T-helper 1 cell treated with Interleukin-12 subunit alpha and Interleukin-12 subunit beta and Interleukin-4 antibody, amounts not matched to agents 30 ng/mL and 1 ng/mL, for 36 hours (primary cell): ENCODE results near the gene LSM3. TPM values are rescaled to one million over a fixed set of nuclear protein-coding genes. Genes with fewer than 3 reads are reported as not detected.

ENCODE experiments used
- intact Hi-C: fragments of 100-400 bp; cut with micrococcal nuclease; formaldehyde crosslinking; loops from one replicate; pipeline ENCODE4 v1.15.1; 2024
- total RNA-seq: library from RNA; stranded (reverse); gene quantifications from 2 replicates; pipeline ENCODE4 v1.2.3, GENCODE V29; 2022

The LSM3 gene
- total RNA-seq, 1 donor from 2014 or later = 12.5 TPM

DNA sequence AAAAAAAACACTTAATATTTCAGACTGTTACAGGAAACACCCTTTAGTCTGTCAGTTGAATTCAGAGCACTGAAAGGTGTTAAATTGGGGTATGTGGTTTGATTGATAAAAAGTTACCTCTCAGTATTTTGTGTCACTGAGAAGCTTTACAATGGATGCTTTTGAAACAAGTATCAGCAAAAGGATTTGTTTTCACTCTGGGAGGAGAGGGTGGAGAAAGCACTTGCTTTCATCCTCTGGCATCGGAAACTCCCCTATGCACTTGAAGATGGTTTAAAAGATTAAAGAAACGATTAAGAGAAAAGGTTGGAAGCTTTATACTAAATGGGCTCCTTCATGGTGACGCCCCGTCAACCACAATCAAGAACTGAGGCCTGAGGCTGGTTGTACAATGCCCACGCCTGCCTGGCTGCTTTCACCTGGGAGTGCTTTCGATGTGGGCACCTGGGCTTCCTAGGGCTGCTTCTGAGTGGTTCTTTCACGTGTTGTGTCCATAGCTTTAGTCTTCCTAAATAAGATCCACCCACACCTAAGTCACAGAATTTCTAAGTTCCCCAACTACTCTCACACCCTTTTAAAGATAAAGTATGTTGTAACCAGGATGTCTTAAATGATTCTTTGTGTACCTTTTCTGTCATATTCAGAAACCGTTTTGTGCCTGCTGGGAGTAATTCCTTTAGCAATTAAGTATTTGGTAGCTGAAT is 35.9 kb upstream of the LSM3 start:
- intact Hi-C loops = loop anchor here (5.0 kb wide), 1 partner anchor 720 kb away; the partner anchor contains the start of gene NUP210

DNA sequence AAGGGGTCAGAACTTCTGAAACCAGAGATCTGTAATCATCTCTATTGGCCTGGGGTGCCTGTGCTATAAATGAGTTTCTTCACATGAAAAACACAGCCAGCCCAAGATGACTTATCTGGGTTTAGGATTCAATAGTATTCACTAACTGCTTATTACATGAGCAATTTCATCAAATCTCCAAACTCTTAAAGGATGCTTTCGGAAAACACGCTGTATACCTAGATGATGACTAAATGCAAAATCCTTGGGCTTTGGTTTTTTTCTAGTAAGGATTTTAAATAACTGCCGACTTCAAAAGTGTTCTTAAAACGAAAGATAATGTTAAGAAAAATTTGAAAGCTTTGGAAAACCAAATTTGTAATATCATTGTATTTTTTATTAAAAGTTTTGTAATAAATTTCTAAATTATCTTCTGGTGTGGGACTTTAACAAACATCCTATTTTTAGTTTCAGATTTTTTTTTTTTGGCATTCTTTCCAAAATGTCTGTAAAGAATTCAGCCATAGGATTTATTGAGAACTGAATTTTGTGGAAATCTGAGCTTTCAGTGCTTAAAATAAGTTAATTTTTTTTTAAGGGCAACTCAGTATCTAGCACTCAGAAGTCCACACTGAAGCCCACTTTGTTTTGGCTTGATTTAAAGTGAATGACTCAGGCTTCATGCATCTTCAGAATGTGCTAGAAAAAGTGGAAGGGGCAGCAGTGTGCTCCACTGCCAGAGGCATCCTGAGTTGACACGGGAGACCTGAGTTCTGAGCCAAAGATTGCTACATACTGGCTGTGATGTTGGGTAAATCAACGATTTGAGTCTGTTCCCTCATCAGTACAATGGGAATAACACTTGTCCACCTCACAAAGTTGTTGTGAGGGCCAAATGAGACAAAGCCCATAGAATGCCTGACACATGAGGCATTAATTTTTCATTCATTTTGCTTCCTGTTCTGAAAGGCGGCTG is 35.1 kb upstream of the LSM3 start:
- intact Hi-C loops = loop anchor here (1.0 to 5.0 kb wide), 8 partner anchors 19 to 721 kb away; partner anchors contain the start of genes CCDC174, CHCHD4, LSM3 and NUP210

DNA sequence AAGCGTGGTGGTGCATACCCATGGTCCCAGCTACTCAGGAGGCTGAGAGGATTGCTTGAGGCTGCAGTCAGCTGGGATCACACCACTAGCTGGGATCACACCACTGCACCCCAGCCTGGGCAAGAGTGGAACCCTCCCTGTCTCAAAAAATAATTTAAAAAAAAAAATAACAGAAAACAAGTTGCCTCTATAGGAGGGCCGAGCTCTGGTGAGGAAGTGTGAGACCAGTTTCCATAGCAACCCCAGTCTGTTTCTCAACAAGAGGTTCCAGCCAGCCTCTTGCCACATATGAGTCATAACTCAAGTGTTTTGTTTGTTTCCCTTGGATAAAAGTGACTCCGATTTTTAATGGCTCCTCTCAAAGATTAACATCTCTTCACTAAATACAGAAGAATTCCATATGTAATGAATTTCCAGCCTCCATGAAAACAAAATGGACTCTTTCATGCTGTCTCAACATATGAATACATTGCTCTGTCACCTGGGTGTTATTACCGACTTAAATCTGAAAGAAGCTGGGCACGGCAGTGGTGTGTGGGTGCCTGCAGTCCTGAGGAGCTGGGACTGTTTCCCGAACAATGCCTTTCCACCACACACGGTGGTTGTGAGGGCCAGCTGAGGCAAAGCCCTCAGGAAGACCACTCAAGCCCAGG is 34.1 kb upstream of the LSM3 start:
- intact Hi-C loops = loop anchor here (1.0 to 5.0 kb wide), 8 partner anchors 20 to 722 kb away; partner anchors contain the start of genes CCDC174, CHCHD4, LSM3 and NUP210

DNA sequence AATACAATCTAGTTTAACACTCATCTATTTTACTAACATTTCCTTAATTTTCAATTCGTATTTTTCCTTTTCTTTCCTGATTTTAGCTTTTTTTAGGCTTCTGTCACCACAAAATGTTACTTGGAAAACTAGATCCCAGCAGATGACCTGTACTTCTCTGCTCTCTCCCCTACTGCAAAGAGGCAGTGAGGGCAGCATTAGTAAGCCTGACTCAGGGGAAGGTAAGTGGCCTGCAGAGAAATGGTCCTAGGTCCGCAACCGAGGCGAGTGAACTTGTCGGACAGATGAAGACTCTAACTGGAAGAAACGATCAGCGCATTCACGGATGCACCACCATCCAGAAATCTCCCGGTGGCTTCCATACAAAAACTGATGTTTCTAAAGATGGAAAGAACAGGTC is 33.4 kb upstream of the LSM3 start:
- intact Hi-C loops = no loop called here

GRCh38 chr3:14145670-14146380 is 32.8 kb upstream of the LSM3 start:
- intact Hi-C loops = no loop called here

GRCh38 chr3:14146381-14147065 is 32.1 kb upstream of the LSM3 start:
- intact Hi-C loops = no loop called here

- intact Hi-C loops = no loop called here
Observed at GRCh38 chr3:14147066-14147435, 31.6 kb upstream of the LSM3 start.

GRCh38 chr3:14147617-14148016 is 31.0 kb upstream of the LSM3 start:
- intact Hi-C loops = no loop called here

DNA sequence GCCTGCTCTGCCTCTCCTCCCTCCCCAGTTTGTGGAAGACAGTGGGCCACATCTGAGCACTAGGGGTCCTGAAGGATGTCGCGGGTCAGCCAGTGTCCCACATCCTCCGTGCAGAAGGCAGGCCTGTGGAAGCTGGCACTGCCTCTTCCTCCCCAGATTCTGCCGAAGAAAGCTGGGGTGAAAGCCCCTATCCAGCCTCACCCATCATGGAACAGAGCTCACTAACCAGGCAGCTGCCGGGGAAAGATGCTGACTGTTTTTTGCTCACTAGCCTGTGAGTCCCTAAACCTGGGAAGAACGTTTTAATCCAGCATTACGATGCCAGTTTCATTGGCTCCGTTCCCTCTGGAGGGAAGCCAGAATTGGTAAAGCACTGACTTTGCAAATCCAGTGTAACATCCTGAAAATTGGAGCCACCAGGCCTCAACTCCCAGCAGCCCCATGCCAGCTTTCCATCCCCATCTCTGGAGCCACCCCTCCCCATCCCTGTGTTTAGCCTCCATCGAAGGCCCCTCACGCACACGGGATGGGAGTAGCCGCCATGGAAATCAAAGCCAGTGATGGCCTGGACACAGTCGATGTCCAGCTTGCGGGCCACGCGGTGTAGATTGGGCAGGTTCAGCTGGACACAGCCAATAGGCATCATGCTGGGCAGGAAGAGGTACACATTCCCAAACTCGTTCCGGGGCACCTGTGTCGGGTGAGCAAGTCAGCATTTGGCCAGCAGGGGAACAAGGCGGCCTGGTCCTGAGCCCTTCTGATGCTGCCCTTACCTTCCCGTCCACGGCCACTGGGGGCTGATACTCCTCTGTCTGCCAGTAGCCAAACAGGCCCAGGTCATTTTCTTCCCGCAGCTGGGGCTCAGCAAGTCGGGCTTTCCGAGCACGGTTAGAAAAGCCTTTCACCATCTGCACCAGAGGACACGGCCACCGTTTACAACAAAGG is 30.3 kb upstream of the LSM3 start:
- intact Hi-C loops = no loop called here

DNA sequence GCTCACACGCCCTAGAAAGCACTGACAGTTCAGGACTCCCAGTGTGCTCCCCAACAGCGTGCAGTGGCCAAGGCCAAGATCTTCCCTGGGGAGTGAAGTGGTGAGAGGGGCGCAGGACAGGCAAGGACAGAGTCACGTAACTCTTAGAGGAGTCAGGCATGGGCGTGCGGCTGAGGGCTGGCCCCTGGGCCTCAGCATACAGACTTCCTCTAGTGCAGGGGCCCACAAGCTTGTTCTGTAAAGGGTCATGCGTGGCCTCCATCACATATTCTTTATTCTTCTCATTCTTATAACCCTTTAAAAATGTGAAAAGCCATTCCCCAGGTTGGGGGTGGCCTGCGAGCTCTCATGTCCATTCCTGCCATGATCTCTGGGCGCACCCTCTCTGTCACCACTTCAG is 28.5 kb upstream of the LSM3 start:
- intact Hi-C loops = no loop called here

DNA sequence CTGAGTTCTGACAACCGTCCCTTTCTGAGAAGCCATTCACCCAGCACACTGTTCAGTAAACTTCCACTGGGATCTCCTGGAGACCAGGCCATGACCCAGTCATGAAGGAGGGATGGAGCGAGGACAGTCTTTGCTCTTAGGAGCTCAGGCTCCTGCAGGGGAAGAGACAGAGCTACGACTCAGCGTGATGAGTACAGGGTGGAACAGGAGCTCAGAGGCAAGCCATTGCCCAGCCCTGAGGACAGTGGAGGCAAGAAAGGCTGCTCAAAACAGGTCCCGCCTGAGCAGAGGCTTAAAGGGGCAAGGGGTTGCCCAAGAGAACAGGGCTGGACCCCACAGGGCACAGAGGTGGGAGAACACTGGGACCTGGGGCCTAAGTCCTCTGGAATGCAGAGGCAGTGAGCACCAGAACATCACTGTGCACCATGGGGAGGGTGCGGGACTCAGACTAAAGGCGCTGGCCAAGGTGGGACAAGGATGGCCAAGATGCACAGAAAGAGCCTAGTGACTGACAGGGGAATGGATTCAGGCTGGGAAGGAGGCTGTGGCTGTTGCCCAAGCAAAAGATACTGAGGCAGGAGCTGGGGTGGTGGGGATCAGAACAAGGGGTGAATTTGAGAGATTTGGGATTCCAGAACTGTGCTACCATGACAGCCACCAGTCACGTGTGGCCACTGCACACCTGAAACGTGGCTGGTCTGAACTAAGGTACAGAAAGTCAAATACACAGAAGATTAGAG is 28.0 kb upstream of the LSM3 start:
- intact Hi-C loops = no loop called here

GRCh38 chr3:14151471-14152083 is 27.0 kb upstream of the LSM3 start:
- intact Hi-C loops = no loop called here

- intact Hi-C loops = no loop called here
Observed at GRCh38 chr3:14152233-14152962, 26.2 kb upstream of the LSM3 start.

GRCh38 chr3:14152963-14153355 is 25.7 kb upstream of the LSM3 start:
- intact Hi-C loops = no loop called here

DNA sequence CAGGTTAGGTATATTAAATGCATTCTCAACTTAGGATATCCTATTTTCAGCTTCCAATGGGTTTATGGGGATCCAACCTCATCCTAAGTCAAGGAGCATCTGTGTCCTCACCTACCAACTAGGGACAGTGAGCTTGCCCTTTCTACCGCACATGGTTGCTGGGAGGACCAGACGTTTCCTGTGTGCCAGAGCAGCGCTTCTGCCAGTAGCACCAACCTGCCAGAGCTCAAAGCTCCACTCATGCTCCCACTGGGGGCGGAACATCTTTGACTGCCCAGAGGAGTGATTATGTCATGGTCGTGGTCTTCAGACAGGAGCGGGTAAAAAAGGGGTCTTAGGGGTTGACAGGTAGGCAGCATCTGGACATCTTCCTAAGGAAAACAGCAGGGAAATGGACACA is 25.0 kb upstream of the LSM3 start:
- intact Hi-C loops = no loop called here

- intact Hi-C loops = no loop called here
Observed at GRCh38 chr3:14154276-14154675, 24.3 kb upstream of the LSM3 start.

DNA sequence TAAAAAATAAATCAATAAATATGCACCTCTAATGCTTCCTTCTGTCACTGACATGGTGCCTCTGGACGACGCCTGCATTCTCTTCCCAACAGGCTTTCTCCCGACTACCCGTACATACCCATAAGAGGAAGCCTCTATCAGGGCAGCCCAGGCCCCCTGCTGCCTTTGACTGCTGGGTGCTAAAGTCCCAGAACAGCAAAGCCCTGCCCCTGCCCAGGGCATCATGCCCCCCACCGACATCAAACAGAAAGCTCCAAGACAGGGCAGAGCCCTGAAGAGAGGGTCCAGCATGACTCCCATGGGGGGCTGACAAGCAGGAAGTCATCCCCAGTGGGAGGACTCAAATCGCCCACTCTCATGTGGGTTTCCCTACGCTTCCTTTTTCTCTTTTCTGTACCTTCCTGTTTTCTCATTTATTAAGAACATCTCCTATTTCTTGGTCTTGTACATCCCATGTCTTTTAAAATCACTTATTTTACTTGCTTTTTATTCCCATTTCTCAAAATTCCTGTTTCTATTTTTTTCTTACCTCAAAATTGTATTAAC is 23.6 kb upstream of the LSM3 start:
- intact Hi-C loops = no loop called here
